Activated CD8-positive, alpha-beta T cell treated with anti-CD3 and anti-CD28 coated beads for 36 hours (primary cell): Measurements from ENCODE around the gene CDC42BPB. TPM values are rescaled to one million over a fixed set of nuclear protein-coding genes. Genes with fewer than 3 reads are reported as not detected.

ENCODE experiments used
- ATAC-seq: fragments of 200-7000 bp; cut with Tn5 transposase; one replicate; pipeline ENCODE4 v1.10.0; 2021; ENCODE audit warnings: mild to moderate bottlenecking, moderate library complexity
- CTCF ChIA-PET: fragments of 350-600 bp; sonication (Branson Sonifier 250); formaldehyde crosslinking; loops from one replicate; lab custom pipeline; 2021; ENCODE audit warnings: antibody characterized with exemption; lab: Charles Lee
- POLR2A ChIA-PET: fragments of 350-600 bp; sonication (Branson Sonifier 250); formaldehyde crosslinking; loops from one replicate; lab custom pipeline; 2021; ENCODE audit warnings: antibody characterized with exemption; lab: Charles Lee
- DNase-seq: peaks from one replicate; pipeline ENCODE4 v3.0.0-alpha.2; 2020
- H3K27ac Mint-ChIP-seq: one replicate; pipeline ENCODE4 v1.8.0; 2021; ENCODE audit warnings: mild to moderate bottlenecking, mixed read lengths
- H3K27me3 Mint-ChIP-seq: one replicate; pipeline ENCODE4 v1.8.0; 2021; ENCODE audit warnings: mixed read lengths
- H3K36me3 Mint-ChIP-seq: one replicate; pipeline ENCODE4 v1.8.0; 2021; ENCODE audit warnings: low read depth, mixed read lengths
- H3K4me1 Mint-ChIP-seq: one replicate; pipeline ENCODE4 v1.8.0; 2021; ENCODE audit warnings: low read depth, mixed read lengths
- H3K4me3 Mint-ChIP-seq: one replicate; pipeline ENCODE4 v1.8.0; 2021; ENCODE audit warnings: mild to moderate bottlenecking, moderate library complexity, mixed read lengths
- H3K9me3 Mint-ChIP-seq: one replicate; pipeline ENCODE4 v1.8.0; 2021; ENCODE audit warnings: mixed read lengths
- intact Hi-C: fragments of 100-400 bp; cut with micrococcal nuclease; formaldehyde crosslinking; loops from one replicate; pipeline ENCODE4 v1.10.0; 2022
- total RNA-seq, 2 experiments: library from RNA; stranded (reverse); gene quantifications; one replicate each; pipeline ENCODE4 v1.2.3, GENCODE V29; 2021
- TF ChIP-seq, protein P1 (sequence below): fragments of 200-600 bp; IDR thresholded peaks from one replicate; pipeline ENCODE4 v1.8.0; 2022; ENCODE audit warnings: antibody characterized with exemption, mild to moderate bottlenecking

The CDC42BPB gene
- total RNA-seq, 2 experiments from 2014 or later, result 0.72 to 0.96 TPM

DNA sequence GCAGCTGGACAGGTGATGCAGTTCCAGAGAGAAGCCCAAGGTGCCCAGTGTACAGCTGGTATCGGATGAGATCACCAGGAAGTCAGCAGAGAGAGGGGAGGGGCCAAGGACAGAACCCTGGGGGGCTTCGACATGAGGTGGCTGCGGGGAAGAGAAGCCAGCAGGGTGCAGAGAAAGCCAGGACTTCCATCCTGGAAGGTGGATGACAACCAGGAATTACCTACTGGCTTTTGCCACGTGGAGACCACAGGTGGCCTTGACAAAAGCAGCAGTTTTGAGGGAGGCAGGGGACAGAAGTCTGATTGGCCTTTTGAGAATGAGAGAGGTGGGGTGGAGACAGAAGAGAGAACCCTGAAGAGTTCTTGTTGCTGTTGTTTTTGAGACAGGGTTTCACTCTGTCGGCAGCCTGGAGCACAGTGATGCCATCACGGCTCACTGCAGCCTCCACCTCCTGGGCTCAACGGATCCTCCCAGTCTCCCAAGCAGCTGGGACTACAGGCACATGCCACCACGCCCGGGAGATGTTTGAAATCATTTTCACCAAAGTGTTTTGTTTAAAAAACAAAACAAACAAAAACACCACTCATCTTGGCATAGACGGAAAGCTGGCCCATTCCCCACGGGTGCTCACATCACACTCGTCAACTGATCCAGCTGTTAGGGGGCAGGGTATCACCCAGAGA is 35.2 kb downstream of the CDC42BPB start:
- Mint-ChIP-seq H3K27ac (no peak overlapping the region), H3K9me3 (no peaks in the 10 kb centered on the region), H3K4me3 (no peak overlapping the region), H3K27me3 (peaks cover 13% of the 10 kb centered on the region), H3K4me1 (no peaks in the 10 kb centered on the region), H3K36me3 (no peaks in the 10 kb centered on the region)
- CTCF ChIA-PET, result no interaction called here
- ATAC-seq (no peak), DNase-seq (no peak)
- TF ChIP-seq, protein P1, sequence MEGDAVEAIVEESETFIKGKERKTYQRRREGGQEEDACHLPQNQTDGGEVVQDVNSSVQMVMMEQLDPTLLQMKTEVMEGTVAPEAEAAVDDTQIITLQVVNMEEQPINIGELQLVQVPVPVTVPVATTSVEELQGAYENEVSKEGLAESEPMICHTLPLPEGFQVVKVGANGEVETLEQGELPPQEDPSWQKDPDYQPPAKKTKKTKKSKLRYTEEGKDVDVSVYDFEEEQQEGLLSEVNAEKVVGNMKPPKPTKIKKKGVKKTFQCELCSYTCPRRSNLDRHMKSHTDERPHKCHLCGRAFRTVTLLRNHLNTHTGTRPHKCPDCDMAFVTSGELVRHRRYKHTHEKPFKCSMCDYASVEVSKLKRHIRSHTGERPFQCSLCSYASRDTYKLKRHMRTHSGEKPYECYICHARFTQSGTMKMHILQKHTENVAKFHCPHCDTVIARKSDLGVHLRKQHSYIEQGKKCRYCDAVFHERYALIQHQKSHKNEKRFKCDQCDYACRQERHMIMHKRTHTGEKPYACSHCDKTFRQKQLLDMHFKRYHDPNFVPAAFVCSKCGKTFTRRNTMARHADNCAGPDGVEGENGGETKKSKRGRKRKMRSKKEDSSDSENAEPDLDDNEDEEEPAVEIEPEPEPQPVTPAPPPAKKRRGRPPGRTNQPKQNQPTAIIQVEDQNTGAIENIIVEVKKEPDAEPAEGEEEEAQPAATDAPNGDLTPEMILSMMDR, result no peak
- POLR2A ChIA-PET, result no interaction called here
- intact Hi-C loops, result no loop called here

DNA sequence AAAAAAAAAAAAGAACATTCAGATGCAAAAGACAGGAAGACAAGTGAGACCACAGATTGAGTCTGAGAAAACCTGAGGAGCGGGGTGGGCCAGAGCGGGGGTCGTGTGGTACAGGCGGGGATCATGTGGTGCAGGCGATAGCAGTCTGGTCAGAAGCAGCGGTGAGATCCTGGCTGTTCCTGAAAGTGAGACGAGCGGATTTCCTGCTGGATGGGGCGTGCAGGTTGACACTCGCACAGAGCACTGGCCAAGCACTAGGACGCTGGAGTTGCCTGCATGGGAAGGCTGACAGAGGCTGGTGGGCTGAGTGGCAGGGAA is 35.7 kb downstream of the CDC42BPB start:
- no peaks in the 10 kb centered on the region for H3K4me1 Mint-ChIP-seq
- DNase-seq (no peak), ATAC-seq (no peak)
- POLR2A ChIA-PET, result no interaction called here
- H3K9me3 Mint-ChIP-seq, result no peaks in the 10 kb centered on the region
- no peak overlapping the region for H3K27ac Mint-ChIP-seq
- CTCF ChIA-PET, result no interaction called here
- intact Hi-C loops, result no loop called here
- peaks cover 13% of the 10 kb centered on the region for H3K27me3 Mint-ChIP-seq
- H3K36me3 Mint-ChIP-seq, result no peaks in the 10 kb centered on the region
- TF ChIP-seq, protein P1, result no peak
- H3K4me3 Mint-ChIP-seq, result no peak overlapping the region

DNA sequence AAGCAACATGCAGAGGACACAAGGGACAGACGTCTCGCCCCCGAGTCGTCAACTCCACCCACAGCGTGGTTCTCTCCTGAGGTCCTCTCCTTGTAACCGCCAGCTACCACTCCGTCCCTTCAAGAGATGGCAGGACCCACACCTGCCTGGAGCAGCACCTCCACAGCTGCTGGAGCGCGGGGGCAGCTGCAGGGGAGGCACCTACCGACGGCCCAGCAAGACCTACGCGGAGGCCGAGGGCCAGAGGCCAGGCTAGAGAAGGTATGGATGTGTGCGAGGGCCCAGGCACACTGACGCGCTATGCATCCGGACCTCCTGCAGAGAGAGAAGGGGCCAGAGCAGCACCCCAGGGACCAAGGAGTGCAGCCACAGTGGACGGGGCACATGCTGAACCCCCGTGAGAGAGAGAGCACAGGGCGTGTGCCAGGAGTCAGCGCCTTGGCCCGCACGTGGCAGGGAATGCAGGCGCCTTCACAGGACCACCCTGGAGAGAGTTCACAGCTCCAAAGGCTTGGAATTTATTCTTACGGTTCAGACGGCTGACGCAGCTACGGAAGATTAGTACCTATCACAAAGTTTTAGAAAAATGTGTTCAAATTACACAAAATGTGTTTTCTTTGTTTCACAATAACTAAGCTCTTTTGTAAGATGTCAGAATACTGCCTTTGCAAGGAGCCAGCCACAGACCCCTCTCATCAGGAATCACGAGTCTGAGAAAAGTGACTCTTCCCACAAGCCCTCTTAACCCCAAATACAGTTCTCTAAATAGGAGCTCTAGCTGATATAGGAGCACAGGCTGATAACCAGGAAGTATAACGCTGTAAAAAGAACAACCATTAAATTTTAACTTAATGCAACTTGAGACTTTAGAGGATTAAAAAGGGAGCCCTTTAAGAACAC is 36.8 kb downstream of the CDC42BPB start:
- intact Hi-C loops, result no loop called here
- Mint-ChIP-seq H3K9me3 (no peaks in the 10 kb centered on the region), H3K27me3 (peaks cover 13% of the 10 kb centered on the region), H3K4me3 (no peak overlapping the region), H3K27ac (no peak overlapping the region), H3K4me1 (no peaks in the 10 kb centered on the region), H3K36me3 (no peaks in the 10 kb centered on the region)
- ATAC-seq (no peak), DNase-seq (no peak)
- ChIA-PET CTCF (no interaction called here), POLR2A (no interaction called here)
- TF ChIP-seq, protein P1, result no peak

DNA sequence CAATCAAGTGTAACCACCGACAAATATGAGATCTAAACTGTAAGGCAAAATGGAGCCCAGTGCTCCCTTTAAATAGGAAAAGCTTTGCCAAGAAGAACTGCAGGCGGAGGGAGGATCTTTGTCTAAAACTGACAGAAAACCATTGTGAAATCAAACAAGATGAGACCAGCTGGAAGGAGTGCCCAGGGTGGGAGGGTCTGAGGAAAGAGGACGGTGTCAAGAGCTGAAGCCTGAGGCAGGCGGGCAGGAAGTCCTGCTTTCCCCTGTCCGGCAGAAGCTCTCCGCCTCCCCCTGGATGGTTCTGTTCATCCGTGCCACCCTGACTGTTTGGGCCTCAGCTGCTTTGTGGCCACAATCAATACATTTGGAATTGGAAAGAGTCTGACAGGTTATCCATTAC is 37.5 kb downstream of the CDC42BPB start:
- peaks cover 12% of the 10 kb centered on the region for H3K27me3 Mint-ChIP-seq
- DNase-seq, result no peak
- no peaks in the 10 kb centered on the region for H3K9me3 Mint-ChIP-seq
- H3K27ac Mint-ChIP-seq, result no peak overlapping the region
- H3K36me3 Mint-ChIP-seq, result no peaks in the 10 kb centered on the region
- no peak for ATAC-seq
- H3K4me1 Mint-ChIP-seq, result no peaks in the 10 kb centered on the region
- CTCF ChIA-PET, result no interaction called here
- H3K4me3 Mint-ChIP-seq, result no peak overlapping the region
- POLR2A ChIA-PET, result interaction anchor here (1.3 kb wide), 1 partner anchor 25 kb away, joined by 3 read pairs; no protein-coding TSS in a partner anchor
- intact Hi-C loops, result no loop called here
- TF ChIP-seq, protein P1, result no peak

DNA sequence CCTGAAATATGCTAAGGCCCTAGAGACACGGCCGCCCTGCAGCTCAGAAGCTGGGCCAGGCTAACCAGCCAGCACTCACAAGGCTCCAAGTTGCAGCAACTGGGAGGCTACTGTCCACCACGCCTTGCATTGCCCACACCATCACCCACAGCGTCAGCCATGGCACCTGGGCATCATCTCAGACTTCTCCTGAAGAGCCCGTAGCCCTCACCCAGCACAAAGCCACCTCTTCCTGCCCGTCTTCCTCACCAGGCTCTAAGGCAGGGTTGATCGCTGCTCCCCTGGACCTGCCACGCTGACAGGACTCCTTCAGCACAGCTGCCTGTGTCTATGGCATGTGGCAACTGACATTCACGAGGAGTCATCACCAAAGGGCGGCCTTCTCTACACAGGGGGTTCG is 38.1 kb downstream of the CDC42BPB start:
- Mint-ChIP-seq H3K4me1 (no peaks in the 10 kb centered on the region), H3K36me3 (no peaks in the 10 kb centered on the region), H3K27me3 (peaks cover 12% of the 10 kb centered on the region), H3K27ac (no peak overlapping the region), H3K4me3 (no peak overlapping the region), H3K9me3 (no peaks in the 10 kb centered on the region)
- POLR2A ChIA-PET, result interaction anchor here (1.3 kb wide), 1 partner anchor 25 kb away, joined by 3 read pairs; no protein-coding TSS in a partner anchor
- DNase-seq (no peak), ATAC-seq (no peak)
- CTCF ChIA-PET, result no interaction called here
- TF ChIP-seq, protein P1, result no peak
- intact Hi-C loops, result no loop called here
